ENCODE results near the gene SHISA9.

SHISA9 gene

GRCh38 chr16:13077816-13078215 is 176.4 kb downstream of the SHISA9 start:
- no peak overlapping the region for H3K4me3 Mint-ChIP-seq
- H3K27ac Mint-ChIP-seq (ENCODE audit: low read depth): no peak overlapping the region
- no peak for DNase-seq (ENCODE audit: low spot score in 2 of 2)

GRCh38 chr16:13080531-13080930 is 179.1 kb downstream of the SHISA9 start:
- no peak overlapping the region for H3K27ac Mint-ChIP-seq (ENCODE audit: low read depth)
- DNase-seq (ENCODE audit: low spot score in 2 of 2) (no peak), ATAC-seq (replicated peaks; ENCODE audit: extremely low read depth, poor library complexity, severe bottlenecking) (no peak)
- H3K36me3 Mint-ChIP-seq (ENCODE audit: insufficient read depth): no peaks in the 10 kb centered on the region
- H3K4me3 Mint-ChIP-seq: no peak overlapping the region
- H3K4me1 Mint-ChIP-seq: no peaks in the 10 kb centered on the region
- H3K9me3 Mint-ChIP-seq: peaks cover 24% of the 10 kb centered on the region
- no peaks in the 10 kb centered on the region for H3K27me3 Mint-ChIP-seq

More at GRCh38 chr16:13077816-13078215, 176.4 kb downstream of the SHISA9 start:
- H3K4me1 Mint-ChIP-seq: no peaks in the 10 kb centered on the region
- no peaks in the 10 kb centered on the region for H3K36me3 Mint-ChIP-seq (ENCODE audit: insufficient read depth)
- peaks cover 21% of the 10 kb centered on the region for H3K9me3 Mint-ChIP-seq
- no peak for ATAC-seq (replicated peaks; ENCODE audit: extremely low read depth, poor library complexity, severe bottlenecking)
- no peaks in the 10 kb centered on the region for H3K27me3 Mint-ChIP-seq

GRCh38 chr16:13081825-13082331 is 180.5 kb downstream of the SHISA9 start:
- H3K4me3 Mint-ChIP-seq: no peak overlapping the region
- H3K27ac Mint-ChIP-seq (ENCODE audit: low read depth): no peak overlapping the region
- no peaks in the 10 kb centered on the region for H3K36me3 Mint-ChIP-seq (ENCODE audit: insufficient read depth)
- peaks cover 18% of the 10 kb centered on the region for H3K9me3 Mint-ChIP-seq
- no peaks in the 10 kb centered on the region for H3K4me1 Mint-ChIP-seq
- DNase-seq (ENCODE audit: low spot score in 2 of 2): no peak
- ATAC-seq (replicated peaks; ENCODE audit: extremely low read depth, poor library complexity, severe bottlenecking): no peak
- no peaks in the 10 kb centered on the region for H3K27me3 Mint-ChIP-seq

- Mint-ChIP-seq H3K4me3 (no peak overlapping the region), H3K27me3 (no peaks in the 10 kb centered on the region), H3K36me3 (ENCODE audit: insufficient read depth) (no peaks in the 10 kb centered on the region), H3K9me3 (peaks cover 13% of the 10 kb centered on the region), H3K4me1 (no peaks in the 10 kb centered on the region), H3K27ac (ENCODE audit: low read depth) (no peak overlapping the region)
- no peak for ATAC-seq (replicated peaks; ENCODE audit: extremely low read depth, poor library complexity, severe bottlenecking)
- DNase-seq (ENCODE audit: low spot score in 2 of 2): no peak
Observed at GRCh38 chr16:13083681-13084080, 182.3 kb downstream of the SHISA9 start.

- no peak for ATAC-seq (replicated peaks; ENCODE audit: extremely low read depth, poor library complexity, severe bottlenecking)
- no peak overlapping the region for H3K27ac Mint-ChIP-seq (ENCODE audit: low read depth)
- peaks cover 13% of the 10 kb centered on the region for H3K9me3 Mint-ChIP-seq
- H3K4me1 Mint-ChIP-seq: no peaks in the 10 kb centered on the region
- no peaks in the 10 kb centered on the region for H3K36me3 Mint-ChIP-seq (ENCODE audit: insufficient read depth)
- no peak for DNase-seq (ENCODE audit: low spot score in 2 of 2)
- H3K4me3 Mint-ChIP-seq: no peak overlapping the region
- no peaks in the 10 kb centered on the region for H3K27me3 Mint-ChIP-seq
Observed at GRCh38 chr16:13084331-13084730, 182.9 kb downstream of the SHISA9 start.

GRCh38 chr16:13093661-13094060 is 192.3 kb downstream of the SHISA9 start:
- Mint-ChIP-seq H3K4me1 (no peaks in the 10 kb centered on the region), H3K27me3 (no peaks in the 10 kb centered on the region), H3K27ac (ENCODE audit: low read depth) (no peak overlapping the region), H3K4me3 (no peak overlapping the region), H3K36me3 (ENCODE audit: insufficient read depth) (no peaks in the 10 kb centered on the region), H3K9me3 (peaks cover 25% of the 10 kb centered on the region)
- ATAC-seq (replicated peaks; ENCODE audit: extremely low read depth, poor library complexity, severe bottlenecking) (no peak), DNase-seq (ENCODE audit: low spot score in 2 of 2) (no peak)

- no peak for DNase-seq (ENCODE audit: low spot score in 2 of 2)
- Mint-ChIP-seq H3K4me1 (no peaks in the 10 kb centered on the region), H3K4me3 (no peak overlapping the region), H3K27me3 (no peaks in the 10 kb centered on the region), H3K9me3 (peaks cover 19% of the 10 kb centered on the region), H3K36me3 (ENCODE audit: insufficient read depth) (no peaks in the 10 kb centered on the region), H3K27ac (ENCODE audit: low read depth) (no peak overlapping the region)
- ATAC-seq (replicated peaks; ENCODE audit: extremely low read depth, poor library complexity, severe bottlenecking): no peak
Observed at GRCh38 chr16:13095061-13095460, 193.7 kb downstream of the SHISA9 start.

- no peak overlapping the region for H3K27ac Mint-ChIP-seq (ENCODE audit: low read depth)
- no peak overlapping the region for H3K4me3 Mint-ChIP-seq
- no peaks in the 10 kb centered on the region for H3K4me1 Mint-ChIP-seq
- no peaks in the 10 kb centered on the region for H3K36me3 Mint-ChIP-seq (ENCODE audit: insufficient read depth)
- no peak for DNase-seq (ENCODE audit: low spot score in 2 of 2)
- no peaks in the 10 kb centered on the region for H3K27me3 Mint-ChIP-seq
- ATAC-seq (replicated peaks; ENCODE audit: extremely low read depth, poor library complexity, severe bottlenecking): no peak
- peaks cover 10% of the 10 kb centered on the region for H3K9me3 Mint-ChIP-seq
Observed at GRCh38 chr16:13098536-13098935, 197.1 kb downstream of the SHISA9 start.

- H3K27me3 Mint-ChIP-seq: no peaks in the 10 kb centered on the region
- H3K4me3 Mint-ChIP-seq: no peak overlapping the region
- no peak for ATAC-seq (replicated peaks; ENCODE audit: extremely low read depth, poor library complexity, severe bottlenecking)
- no peak overlapping the region for H3K27ac Mint-ChIP-seq (ENCODE audit: low read depth)
- peaks cover 15% of the 10 kb centered on the region for H3K9me3 Mint-ChIP-seq
- no peaks in the 10 kb centered on the region for H3K4me1 Mint-ChIP-seq
- no peak for DNase-seq (ENCODE audit: low spot score in 2 of 2)
- H3K36me3 Mint-ChIP-seq (ENCODE audit: insufficient read depth): no peaks in the 10 kb centered on the region
Observed at GRCh38 chr16:13099822-13100221, 198.4 kb downstream of the SHISA9 start.

GRCh38 chr16:13100970-13101369 is 199.6 kb downstream of the SHISA9 start:
- no peak overlapping the region for H3K27ac Mint-ChIP-seq (ENCODE audit: low read depth)
- ATAC-seq (replicated peaks; ENCODE audit: extremely low read depth, poor library complexity, severe bottlenecking) (no peak), DNase-seq (ENCODE audit: low spot score in 2 of 2) (no peak)
- peaks cover 10% of the 10 kb centered on the region for H3K9me3 Mint-ChIP-seq
- H3K4me3 Mint-ChIP-seq: no peak overlapping the region
- H3K27me3 Mint-ChIP-seq: no peaks in the 10 kb centered on the region
- no peaks in the 10 kb centered on the region for H3K36me3 Mint-ChIP-seq (ENCODE audit: insufficient read depth)
- no peaks in the 10 kb centered on the region for H3K4me1 Mint-ChIP-seq

GRCh38 chr16:13101828-13102227 is 200.4 kb downstream of the SHISA9 start:
- DNase-seq (ENCODE audit: low spot score in 2 of 2) (no peak), ATAC-seq (replicated peaks; ENCODE audit: extremely low read depth, poor library complexity, severe bottlenecking) (no peak)
- Mint-ChIP-seq H3K36me3 (ENCODE audit: insufficient read depth) (no peaks in the 10 kb centered on the region), H3K4me1 (no peaks in the 10 kb centered on the region), H3K27me3 (no peaks in the 10 kb centered on the region), H3K4me3 (no peak overlapping the region), H3K9me3 (peaks cover 16% of the 10 kb centered on the region), H3K27ac (ENCODE audit: low read depth) (no peak overlapping the region)

- Mint-ChIP-seq H3K4me3 (no peak overlapping the region), H3K4me1 (no peaks in the 10 kb centered on the region), H3K27me3 (no peaks in the 10 kb centered on the region), H3K36me3 (ENCODE audit: insufficient read depth) (no peaks in the 10 kb centered on the region), H3K9me3 (peaks cover 18% of the 10 kb centered on the region), H3K27ac (ENCODE audit: low read depth) (no peak overlapping the region)
- ATAC-seq (replicated peaks; ENCODE audit: extremely low read depth, poor library complexity, severe bottlenecking) (no peak), DNase-seq (ENCODE audit: low spot score in 2 of 2) (no peak)
Observed at GRCh38 chr16:13102401-13102800, 201.0 kb downstream of the SHISA9 start.

- Mint-ChIP-seq H3K4me1 (no peaks in the 10 kb centered on the region), H3K27ac (ENCODE audit: low read depth) (no peak overlapping the region), H3K36me3 (ENCODE audit: insufficient read depth) (no peaks in the 10 kb centered on the region), H3K4me3 (no peak overlapping the region), H3K27me3 (no peaks in the 10 kb centered on the region), H3K9me3 (peaks cover 23% of the 10 kb centered on the region)
- DNase-seq (ENCODE audit: low spot score in 2 of 2): no peak
- no peak for ATAC-seq (replicated peaks; ENCODE audit: extremely low read depth, poor library complexity, severe bottlenecking)
Observed at GRCh38 chr16:13103831-13104530, 202.6 kb downstream of the SHISA9 start.

All from central memory CD8-positive, alpha-beta T cell (primary cell).